ENCODE data around the gene ZNF736.
"Not testable (repeated sequence)": the region's sequence is repeated elsewhere in the genome, so short reads cannot be mapped to it uniquely, and the experiment has no call there.

The ZNF736 gene

GRCh38 chr7:64314566-64314965 is 805 bp downstream of the ZNF736 start:
- Histone ChIP-seq H3K4me3 (ENCODE audit: low read depth, low read length) (peak overlapping the region; percentile 99), H3K27me3 (ENCODE audit: insufficient read depth, low read depth, severe bottlenecking) (no peaks in the 10 kb centered on the region), H3K9me3 (ENCODE audit: severe bottlenecking) (no peaks in the 10 kb centered on the region), H3K27ac (peak overlapping the region; percentile 90), H3K36me3 (peaks cover 10% of the 10 kb centered on the region)
- TF ChIP-seq, protein P1, sequence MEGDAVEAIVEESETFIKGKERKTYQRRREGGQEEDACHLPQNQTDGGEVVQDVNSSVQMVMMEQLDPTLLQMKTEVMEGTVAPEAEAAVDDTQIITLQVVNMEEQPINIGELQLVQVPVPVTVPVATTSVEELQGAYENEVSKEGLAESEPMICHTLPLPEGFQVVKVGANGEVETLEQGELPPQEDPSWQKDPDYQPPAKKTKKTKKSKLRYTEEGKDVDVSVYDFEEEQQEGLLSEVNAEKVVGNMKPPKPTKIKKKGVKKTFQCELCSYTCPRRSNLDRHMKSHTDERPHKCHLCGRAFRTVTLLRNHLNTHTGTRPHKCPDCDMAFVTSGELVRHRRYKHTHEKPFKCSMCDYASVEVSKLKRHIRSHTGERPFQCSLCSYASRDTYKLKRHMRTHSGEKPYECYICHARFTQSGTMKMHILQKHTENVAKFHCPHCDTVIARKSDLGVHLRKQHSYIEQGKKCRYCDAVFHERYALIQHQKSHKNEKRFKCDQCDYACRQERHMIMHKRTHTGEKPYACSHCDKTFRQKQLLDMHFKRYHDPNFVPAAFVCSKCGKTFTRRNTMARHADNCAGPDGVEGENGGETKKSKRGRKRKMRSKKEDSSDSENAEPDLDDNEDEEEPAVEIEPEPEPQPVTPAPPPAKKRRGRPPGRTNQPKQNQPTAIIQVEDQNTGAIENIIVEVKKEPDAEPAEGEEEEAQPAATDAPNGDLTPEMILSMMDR (IDR thresholded peaks at IDR 0.05; ENCODE audit: low read depth, low read length) = no peak
- no peak for DNase-seq

DNA sequence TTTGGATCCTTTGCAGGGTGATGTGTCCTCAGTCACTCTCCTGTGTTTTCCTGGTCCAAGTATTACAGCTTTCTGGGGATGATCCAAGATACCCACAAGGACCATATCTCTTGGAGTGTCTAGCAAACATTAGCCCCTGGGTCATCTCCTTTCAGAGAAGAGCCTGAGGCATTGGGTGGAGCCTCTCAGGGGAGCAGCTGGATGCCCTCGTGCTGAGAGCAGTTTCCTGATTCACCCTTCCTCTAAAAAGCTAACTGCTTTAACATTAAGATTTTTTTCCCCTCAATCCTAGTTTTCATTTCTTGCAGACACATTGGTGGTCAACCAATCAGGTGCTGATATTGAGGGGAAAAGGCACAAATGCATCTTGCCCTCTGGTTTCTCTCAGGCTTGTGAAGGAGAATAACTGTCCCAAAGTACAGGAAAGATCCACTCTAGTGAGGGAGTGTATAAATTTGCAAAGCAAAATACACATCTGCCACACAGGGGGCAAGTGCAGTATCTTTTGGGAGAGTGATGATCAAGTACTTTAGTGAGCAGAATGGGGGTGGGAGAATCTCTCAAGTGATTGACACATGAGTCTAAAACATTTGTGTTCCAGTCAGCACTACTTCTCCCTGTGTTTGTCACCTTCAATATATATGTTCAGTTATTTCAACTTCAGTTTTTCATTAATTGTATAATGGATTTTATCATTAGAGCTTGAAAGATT is 2.4 kb downstream of the ZNF736 start:
- DNase-seq = not testable (repeated sequence)

GRCh38 chr7:64320547-64321513 is 7.1 kb downstream of the ZNF736 start:
- DNase-seq = no peak
- TF ChIP-seq, protein P1 (IDR thresholded peaks at IDR 0.05; ENCODE audit: low read depth, low read length) = no peak
- Histone ChIP-seq H3K27me3 (ENCODE audit: insufficient read depth, low read depth, severe bottlenecking) (no peaks in the 10 kb centered on the region), H3K9me3 (ENCODE audit: severe bottlenecking) (no peaks in the 10 kb centered on the region), H3K36me3 (peaks cover under 1% of the 10 kb centered on the region; the same call in 1 of the 2 replicates), H3K4me3 (ENCODE audit: low read depth, low read length) (no peak overlapping the region), H3K27ac (no peak overlapping the region)

More for the DNA sequence above, 2.4 kb downstream of the ZNF736 start:
- H3K27me3 ChIP-seq (ENCODE audit: insufficient read depth, low read depth, severe bottlenecking); H3K9me3 ChIP-seq (ENCODE audit: severe bottlenecking); H3K27ac ChIP-seq; H3K36me3 ChIP-seq; H3K4me3 ChIP-seq (ENCODE audit: low read depth, low read length): not testable (repeated sequence)

- not testable (repeated sequence) for H3K36me3 ChIP-seq; H3K9me3 ChIP-seq (ENCODE audit: severe bottlenecking)
- peak overlapping the region; percentile 20; the same call in 1 of the 2 replicates for H3K27ac ChIP-seq
These were observed 10.4 kb downstream of the ZNF736 start for GRCh38 chr7:64324166-64324565.

DNA sequence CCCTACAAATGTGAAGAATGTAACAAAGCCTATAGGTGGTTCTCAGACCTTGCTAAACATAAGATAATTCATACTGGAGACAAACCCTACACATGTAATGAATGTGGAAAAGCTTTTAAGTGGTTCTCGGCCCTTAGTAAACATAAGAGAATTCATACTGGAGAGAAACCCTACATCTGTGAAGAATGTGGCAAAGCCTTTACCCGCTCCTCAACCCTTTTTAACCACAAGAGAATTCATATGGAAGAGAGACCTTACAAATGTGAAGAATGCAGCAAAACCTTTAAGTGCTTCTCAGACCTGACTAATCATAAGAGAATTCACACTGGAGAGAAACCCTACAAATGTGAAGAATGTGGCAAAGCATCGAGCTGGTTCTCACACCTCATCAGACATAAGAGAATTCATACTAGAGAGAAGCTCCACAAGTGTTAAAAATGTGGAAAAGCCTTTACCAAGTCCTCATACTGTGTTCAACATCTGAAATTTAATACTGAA is 35.0 kb downstream of the ZNF736 start:
- DNase-seq; H3K4me3 ChIP-seq (ENCODE audit: low read depth, low read length); H3K27ac ChIP-seq; H3K27me3 ChIP-seq (ENCODE audit: insufficient read depth, low read depth, severe bottlenecking); H3K36me3 ChIP-seq: not testable (repeated sequence)
- H3K9me3 ChIP-seq (ENCODE audit: severe bottlenecking) = peaks cover 42% of the 10 kb centered on the region

More at GRCh38 chr7:64324166-64324565, 10.4 kb downstream of the ZNF736 start:
- not testable (repeated sequence) for H3K27me3 ChIP-seq (ENCODE audit: insufficient read depth, low read depth, severe bottlenecking); H3K4me3 ChIP-seq (ENCODE audit: low read depth, low read length)
- peak; percentile 51 for DNase-seq

- TF ChIP-seq, protein P1 (IDR thresholded peaks at IDR 0.05; ENCODE audit: low read depth, low read length) = no peak
- DNase-seq = no peak
- Histone ChIP-seq H3K27me3 (ENCODE audit: insufficient read depth, low read depth, severe bottlenecking) (no peaks in the 10 kb centered on the region), H3K9me3 (ENCODE audit: severe bottlenecking) (peaks cover 9% of the 10 kb centered on the region), H3K4me3 (ENCODE audit: low read depth, low read length) (no peak overlapping the region), H3K27ac (no peak overlapping the region), H3K36me3 (no peaks in the 10 kb centered on the region)
These were observed 45.8 kb downstream of the ZNF736 start for GRCh38 chr7:64359543-64359942.

DNA sequence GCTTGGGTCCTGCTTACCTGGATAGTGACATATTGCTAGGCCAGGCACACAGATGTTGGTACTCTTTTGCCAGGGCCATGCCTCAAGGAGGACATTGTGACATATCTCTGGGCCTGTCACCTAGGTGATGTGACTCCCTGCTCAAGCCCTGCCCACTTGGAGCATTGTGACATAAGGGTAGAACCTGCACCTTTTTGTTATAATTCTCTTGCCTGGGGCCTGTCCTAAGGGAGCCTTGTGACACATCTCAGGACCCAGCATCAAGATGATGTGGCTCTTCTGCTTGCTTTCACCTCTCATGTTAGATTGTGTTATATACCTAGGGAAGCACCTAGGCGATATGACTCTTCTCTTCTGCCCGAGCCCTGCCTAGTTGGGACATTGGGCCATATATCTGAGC is 57.4 kb downstream of the ZNF736 start:
- no peak for DNase-seq

More for the DNA sequence above, 57.4 kb downstream of the ZNF736 start:
- no peaks in the 10 kb centered on the region for H3K27me3 ChIP-seq (ENCODE audit: insufficient read depth, low read depth, severe bottlenecking)
- TF ChIP-seq, protein P1 (IDR thresholded peaks at IDR 0.05; ENCODE audit: low read depth, low read length) = no peak
- no peaks in the 10 kb centered on the region for H3K9me3 ChIP-seq (ENCODE audit: severe bottlenecking)
- no peaks in the 10 kb centered on the region for H3K36me3 ChIP-seq
- no peak overlapping the region for H3K27ac ChIP-seq
- no peak overlapping the region for H3K4me3 ChIP-seq (ENCODE audit: low read depth, low read length)

Data from WERI-Rb-1 (cell line).